Uterus (tissue), 2 donors: ENCODE results near the gene MRPL24.

Experiments used
- CTCF ChIP-seq, 4 experiments: fragments of 200-600 bp in 2 of 4; fragments of 450-650 bp in 2 of 4; sonication (generic) in 2 of 4; IDR thresholded peaks; one replicate each; pipeline ENCODE4 v1.5.1; 2016 to 2019; ENCODE audit warnings: antibody characterized with exemption in 4 of 4, mild to moderate bottlenecking in 2 of 4, moderate library complexity in 1 of 4
- POLR2A ChIP-seq, 2 donors: fragments of 450-650 bp; IDR thresholded peaks; one replicate each; pipeline ENCODE4 v1.6.1; 2016; ENCODE audit warnings: antibody characterized with exemption in 2 of 2, mild to moderate bottlenecking in 1 of 2, moderate library complexity in 1 of 2

- peak in 1 of 4 experiments; percentile 40 for TF ChIP-seq CTCF (IDR thresholded peaks at IDR 0.05)
- no peak for TF ChIP-seq POLR2A (IDR thresholded peaks at IDR 0.05)
Measured at GRCh38 chr1:156750711-156751450, 10.0 kb upstream of the MRPL24 start.
